ENCODE data around the gene GLI3.

Gene GLI3

GRCh38 chr7:41912426-41912825, 324.6 kb downstream of the GLI3 start:
- no peak for DNase-seq

- DNase-seq, result no peak
Measured at GRCh38 chr7:41911792-41912191, 325.2 kb downstream of the GLI3 start.
